Activated CD8-positive, alpha-beta memory T cell treated with anti-CD3 and anti-CD28 coated beads for 24 hours (primary cell): Measurements from ENCODE around the gene BUB1.
A peak's percentile ranks its signal among the peaks of the same experiment; 100 is the strongest.
"Not testable (repeated sequence)": the region's sequence is repeated elsewhere in the genome, so short reads cannot be mapped to it uniquely, and the experiment has no call there.

Experiments used
- DNase-seq: peaks from one replicate; pipeline ENCODE4 v3.0.0-alpha.2; 2020

Gene BUB1

GRCh38 chr2:110690083-110690965, 12.5 kb upstream of the BUB1 start:
- no peak for DNase-seq

GRCh38 chr2:110688594-110689091, 10.8 kb upstream of the BUB1 start:
- no peak for DNase-seq

GRCh38 chr2:110687775-110688484, 10.1 kb upstream of the BUB1 start:
- DNase-seq, result not testable (repeated sequence)

- no peak for DNase-seq
These were observed 5.0 kb upstream of the BUB1 start for GRCh38 chr2:110682872-110683271.

- no peak for DNase-seq
These were observed 4.4 kb upstream of the BUB1 start for GRCh38 chr2:110682267-110682666.

GRCh38 chr2:110680709-110681108, 2.8 kb upstream of the BUB1 start:
- no peak for DNase-seq

GRCh38 chr2:110679865-110680264, 2.0 kb upstream of the BUB1 start:
- DNase-seq, result no peak

GRCh38 chr2:110679337-110679707, 1.5 kb upstream of the BUB1 start:
- no peak for DNase-seq

GRCh38 chr2:110678457-110679336, 834 bp upstream of the BUB1 start:
- DNase-seq, result peak; percentile 72

- DNase-seq, result no peak
These were observed 783 bp downstream of the BUB1 start for GRCh38 chr2:110677080-110677479.

GRCh38 chr2:110675679-110676078, 2.2 kb downstream of the BUB1 start:
- no peak for DNase-seq

- DNase-seq, result no peak
These were observed 3.0 kb downstream of the BUB1 start for GRCh38 chr2:110674620-110675555.

GRCh38 chr2:110673201-110673600, 4.7 kb downstream of the BUB1 start:
- DNase-seq, result no peak

GRCh38 chr2:110670826-110671225, 7.0 kb downstream of the BUB1 start:
- DNase-seq, result no peak

GRCh38 chr2:110669079-110669478, 8.8 kb downstream of the BUB1 start:
- no peak for DNase-seq

GRCh38 chr2:110667071-110667470, 10.8 kb downstream of the BUB1 start:
- no peak for DNase-seq

GRCh38 chr2:110664135-110664534, 13.7 kb downstream of the BUB1 start:
- DNase-seq, result no peak

GRCh38 chr2:110662560-110662959, 15.3 kb downstream of the BUB1 start:
- DNase-seq, result no peak

- DNase-seq, result no peak
These were observed 17.3 kb downstream of the BUB1 start for GRCh38 chr2:110660558-110660957.

- no peak for DNase-seq
These were observed 18.6 kb downstream of the BUB1 start for GRCh38 chr2:110659248-110659647.

GRCh38 chr2:110657724-110658305, 20.0 kb downstream of the BUB1 start:
- DNase-seq, result no peak

GRCh38 chr2:110655701-110656100, 22.2 kb downstream of the BUB1 start:
- no peak for DNase-seq
